ENCODE data around the gene ABCA3. TPM values are rescaled to one million over a fixed set of nuclear protein-coding genes. Genes with fewer than 3 reads are reported as not detected.

The ABCA3 gene
- total RNA-seq, 1 donor: 0.43 TPM

DNA sequence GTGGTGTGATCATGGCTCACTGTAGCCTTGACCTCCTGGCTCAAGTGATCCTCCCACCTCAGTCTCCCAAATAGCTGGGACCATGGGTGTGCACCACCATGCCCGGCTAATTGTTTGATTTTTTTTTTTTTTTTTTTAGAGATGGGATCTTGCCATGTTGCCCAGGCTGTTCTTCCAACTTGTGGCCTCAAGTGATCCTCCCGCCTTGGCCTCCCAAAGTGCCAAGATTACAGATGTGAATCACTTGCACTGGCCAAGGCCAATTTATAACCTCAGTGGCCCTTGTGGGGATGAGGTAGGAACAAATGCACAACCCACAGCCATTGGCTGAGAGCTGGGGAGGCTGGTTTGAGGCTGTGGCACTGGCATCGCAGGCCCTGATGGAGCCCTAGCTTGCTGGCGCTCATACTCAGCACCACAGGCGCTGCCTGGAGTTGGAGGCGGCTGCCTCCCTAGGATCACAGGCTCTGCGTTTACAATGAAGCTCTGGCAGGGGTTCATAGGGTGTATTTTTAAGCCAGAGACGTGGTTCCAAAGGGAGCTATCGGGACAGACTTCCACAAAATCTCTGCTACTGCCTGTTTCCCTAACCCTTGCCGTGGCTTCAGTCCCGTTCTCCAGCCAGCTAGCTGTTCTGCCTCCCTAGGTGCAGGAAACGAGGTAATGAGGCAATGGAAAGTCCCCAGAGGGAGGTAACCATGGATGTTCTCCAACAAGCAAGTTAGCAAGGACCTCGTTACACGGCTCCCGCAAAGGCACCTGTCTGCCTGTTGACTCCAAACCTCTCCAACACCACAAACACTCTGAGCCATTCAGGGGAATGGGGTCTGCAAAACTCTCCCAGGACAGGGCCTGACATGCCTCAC is 2.9 kb downstream of the ABCA3 start:
- DNase-seq (ENCODE audit: low read depth): no peak
- TF ChIP-seq, protein P1, sequence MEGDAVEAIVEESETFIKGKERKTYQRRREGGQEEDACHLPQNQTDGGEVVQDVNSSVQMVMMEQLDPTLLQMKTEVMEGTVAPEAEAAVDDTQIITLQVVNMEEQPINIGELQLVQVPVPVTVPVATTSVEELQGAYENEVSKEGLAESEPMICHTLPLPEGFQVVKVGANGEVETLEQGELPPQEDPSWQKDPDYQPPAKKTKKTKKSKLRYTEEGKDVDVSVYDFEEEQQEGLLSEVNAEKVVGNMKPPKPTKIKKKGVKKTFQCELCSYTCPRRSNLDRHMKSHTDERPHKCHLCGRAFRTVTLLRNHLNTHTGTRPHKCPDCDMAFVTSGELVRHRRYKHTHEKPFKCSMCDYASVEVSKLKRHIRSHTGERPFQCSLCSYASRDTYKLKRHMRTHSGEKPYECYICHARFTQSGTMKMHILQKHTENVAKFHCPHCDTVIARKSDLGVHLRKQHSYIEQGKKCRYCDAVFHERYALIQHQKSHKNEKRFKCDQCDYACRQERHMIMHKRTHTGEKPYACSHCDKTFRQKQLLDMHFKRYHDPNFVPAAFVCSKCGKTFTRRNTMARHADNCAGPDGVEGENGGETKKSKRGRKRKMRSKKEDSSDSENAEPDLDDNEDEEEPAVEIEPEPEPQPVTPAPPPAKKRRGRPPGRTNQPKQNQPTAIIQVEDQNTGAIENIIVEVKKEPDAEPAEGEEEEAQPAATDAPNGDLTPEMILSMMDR (IDR thresholded peaks at IDR 0.05; ENCODE audit: insufficient read depth, low read depth, low read length): no peak
- H3K4me3 ChIP-seq (ENCODE audit: low read depth, low read length): no peak overlapping the region

DNA sequence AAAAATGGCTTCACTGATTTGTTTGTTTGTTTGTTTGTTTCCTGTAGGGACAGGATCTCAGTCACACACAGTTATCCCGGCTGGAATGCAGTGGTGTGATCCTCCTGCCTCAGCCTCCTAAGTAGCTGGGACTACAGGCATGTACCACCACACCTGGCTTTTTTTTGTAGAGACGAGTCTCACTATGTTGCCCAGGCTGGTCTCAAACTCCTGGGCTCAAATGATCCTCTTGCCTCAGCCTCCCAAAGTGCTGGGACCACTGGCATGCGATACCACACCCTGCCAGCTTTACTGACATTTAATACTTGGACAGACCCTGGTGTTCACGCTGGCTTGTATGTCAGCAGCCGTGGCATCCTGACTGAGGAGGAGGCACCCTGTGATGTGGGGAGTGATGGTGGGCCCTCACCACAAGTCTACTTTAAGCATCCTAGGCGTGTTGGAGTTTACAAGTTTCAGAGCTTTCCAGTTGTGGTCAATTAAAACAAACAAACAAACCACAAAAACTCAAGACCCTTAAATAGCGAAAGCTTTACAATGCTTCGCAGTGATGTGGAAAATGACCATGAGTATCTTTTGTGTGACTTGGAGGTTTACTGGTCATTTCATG is 5.1 kb downstream of the ABCA3 start:
- peak; percentile 20 for DNase-seq (ENCODE audit: low read depth)
- TF ChIP-seq, protein P1 (IDR thresholded peaks at IDR 0.05; ENCODE audit: insufficient read depth, low read depth, low read length): no peak
- H3K4me3 ChIP-seq (ENCODE audit: low read depth, low read length): no peak overlapping the region

DNA sequence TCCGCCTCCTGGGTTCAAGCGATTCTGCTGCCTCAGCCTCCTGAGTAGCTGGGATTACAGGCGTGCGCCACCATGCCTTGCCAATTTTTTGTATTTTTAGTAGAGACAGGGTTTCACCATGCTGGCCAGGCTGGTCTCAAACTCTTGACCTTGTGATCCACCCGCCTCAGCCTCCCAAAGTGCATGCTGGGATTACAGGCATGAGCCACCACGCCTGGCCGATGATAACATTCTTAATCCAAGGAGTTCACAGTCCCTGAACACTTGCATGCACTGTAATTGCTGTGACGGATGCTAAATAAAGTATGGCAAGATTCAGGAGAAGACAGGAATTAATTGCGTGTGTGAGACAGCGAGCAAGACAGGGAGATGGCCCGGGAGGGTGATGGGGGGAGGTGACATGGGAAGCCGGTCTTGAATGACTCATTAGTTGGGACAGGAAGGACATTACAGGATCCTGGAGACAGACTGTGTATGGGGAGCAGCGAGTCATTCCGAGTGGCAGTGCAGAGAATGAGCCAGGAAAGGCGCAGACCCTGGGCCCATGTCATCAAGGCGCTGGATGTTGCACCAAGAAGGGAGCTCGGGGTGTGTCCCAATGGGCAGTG is 6.7 kb downstream of the ABCA3 start:
- TF ChIP-seq, protein P1 (IDR thresholded peaks at IDR 0.05; ENCODE audit: insufficient read depth, low read depth, low read length): no peak

DNA sequence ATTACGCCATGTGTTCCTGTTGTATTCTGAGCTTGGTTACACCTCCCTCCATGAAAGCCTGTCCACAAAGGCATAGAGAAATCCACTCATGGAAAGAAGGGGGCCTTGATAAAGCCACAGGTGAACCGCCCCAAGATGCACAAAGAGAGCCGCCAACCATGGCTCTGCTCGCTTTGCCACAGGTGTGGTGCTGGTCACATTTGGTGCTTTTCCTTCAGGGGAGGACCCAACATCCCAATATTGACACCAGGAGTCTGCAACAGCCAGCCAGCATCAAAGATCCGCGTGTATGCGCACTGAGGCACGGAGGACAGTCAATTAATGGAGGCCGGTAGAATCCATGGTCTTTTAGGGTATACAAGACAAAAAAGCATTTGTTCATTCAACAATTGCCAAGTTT is 7.3 kb downstream of the ABCA3 start:
- no peak for DNase-seq (ENCODE audit: low read depth)
- TF ChIP-seq, protein P1 (IDR thresholded peaks at IDR 0.05; ENCODE audit: insufficient read depth, low read depth, low read length): no peak
- no peak overlapping the region for H3K4me3 ChIP-seq (ENCODE audit: low read depth, low read length)

More for the DNA sequence above, 6.7 kb downstream of the ABCA3 start:
- no peak for DNase-seq (ENCODE audit: low read depth)
- no peak overlapping the region for H3K4me3 ChIP-seq (ENCODE audit: low read depth, low read length)

DNA sequence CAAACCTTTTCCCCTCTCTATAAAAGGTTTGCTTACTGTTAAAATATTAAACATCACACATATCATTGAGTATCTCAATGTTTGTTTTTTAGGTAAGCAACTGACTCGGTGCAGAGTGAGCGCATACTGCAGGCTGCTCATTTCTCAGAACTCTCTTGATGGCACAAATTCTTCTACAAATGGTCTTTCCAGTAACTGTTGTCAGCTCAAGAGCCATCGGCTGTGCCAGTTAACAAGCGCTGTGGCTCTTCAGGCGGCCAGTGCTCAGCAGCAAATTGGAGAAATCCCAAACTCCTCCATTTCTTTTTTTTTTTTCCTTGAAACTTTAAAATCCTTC is 8.6 kb downstream of the ABCA3 start:
- TF ChIP-seq, protein P1 (IDR thresholded peaks at IDR 0.05; ENCODE audit: insufficient read depth, low read depth, low read length): no peak
- H3K4me3 ChIP-seq (ENCODE audit: low read depth, low read length): no peak overlapping the region
- DNase-seq (ENCODE audit: low read depth): no peak

DNA sequence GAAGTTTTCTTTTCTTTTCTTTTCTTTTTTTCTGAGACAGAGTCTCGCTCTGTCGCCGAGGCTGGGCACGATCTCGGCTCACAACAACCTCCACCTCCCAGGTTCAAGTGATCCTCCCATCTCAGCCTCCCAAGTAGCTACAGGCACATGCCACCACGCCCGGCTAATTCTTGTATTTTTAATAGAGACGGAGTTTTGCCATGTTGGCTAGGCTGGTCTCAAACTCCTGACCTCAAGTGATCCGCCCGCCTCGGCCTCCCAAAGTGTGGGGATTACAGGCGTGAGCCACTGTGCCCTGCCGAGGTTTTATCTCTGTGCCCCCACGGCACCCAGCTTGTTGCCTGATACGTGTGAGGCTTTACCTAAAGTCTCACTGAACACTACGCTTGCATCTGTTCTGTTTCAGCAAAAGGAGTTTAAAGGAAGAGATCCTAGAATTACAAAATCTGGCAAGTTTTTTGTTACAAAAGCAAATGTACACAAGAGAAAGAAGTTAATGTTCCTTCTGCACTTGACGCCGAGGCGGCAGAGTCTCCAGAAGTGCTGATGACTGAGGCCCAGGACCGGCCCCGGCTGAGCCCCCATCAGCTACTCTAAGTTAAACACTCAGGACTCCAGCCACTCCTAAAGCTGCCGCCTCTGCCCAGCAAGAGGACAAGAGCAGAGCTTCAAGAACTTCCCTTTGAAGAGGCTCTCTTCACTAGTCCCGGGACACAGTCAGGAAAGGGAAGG is 9.2 kb downstream of the ABCA3 start:
- TF ChIP-seq, protein P1 (IDR thresholded peaks at IDR 0.05; ENCODE audit: insufficient read depth, low read depth, low read length): no peak
- no peak for DNase-seq (ENCODE audit: low read depth)
- no peak overlapping the region for H3K4me3 ChIP-seq (ENCODE audit: low read depth, low read length)

Data from fibroblast of villous mesenchyme (primary cell).